NCI-H128 (cell line): ENCODE results near the gene SEMA5A.
"Not testable (repeated sequence)": the region's sequence is repeated elsewhere in the genome, so short reads cannot be mapped to it uniquely, and the experiment has no call there.

ENCODE experiments used
- DNase-seq: peaks from one replicate; lab custom pipeline; 2025; ENCODE audit not compliant: unreplicated experiment; lab: John Stamatoyannopoulos, UW

SEMA5A gene

GRCh38 chr5:9375756-9376155, 170.1 kb downstream of the SEMA5A start:
- DNase-seq = no peak

- DNase-seq = no peak
These were observed 171.8 kb downstream of the SEMA5A start for GRCh38 chr5:9374025-9374424.

GRCh38 chr5:9373571-9373970, 172.3 kb downstream of the SEMA5A start:
- no peak for DNase-seq

- no peak for DNase-seq
These were observed 175.6 kb downstream of the SEMA5A start for GRCh38 chr5:9370256-9370655.

- no peak for DNase-seq
These were observed 180.4 kb downstream of the SEMA5A start for GRCh38 chr5:9365512-9365911.

GRCh38 chr5:9363449-9363848, 182.4 kb downstream of the SEMA5A start:
- DNase-seq = no peak

- no peak for DNase-seq
These were observed 182.8 kb downstream of the SEMA5A start for GRCh38 chr5:9363026-9363425.

- DNase-seq = no peak
These were observed 183.3 kb downstream of the SEMA5A start for GRCh38 chr5:9362600-9362999.

GRCh38 chr5:9361835-9362234, 184.0 kb downstream of the SEMA5A start:
- DNase-seq = no peak

- no peak for DNase-seq
These were observed 186.8 kb downstream of the SEMA5A start for GRCh38 chr5:9358961-9359685.

GRCh38 chr5:9356351-9356825, 189.5 kb downstream of the SEMA5A start:
- no peak for DNase-seq

- DNase-seq = no peak
These were observed 191.4 kb downstream of the SEMA5A start for GRCh38 chr5:9354336-9355081.

- not testable (repeated sequence) for DNase-seq
These were observed 192.8 kb downstream of the SEMA5A start for GRCh38 chr5:9353048-9353447.

- no peak for DNase-seq
These were observed 194.3 kb downstream of the SEMA5A start for GRCh38 chr5:9351546-9351945.

GRCh38 chr5:9350301-9350797, 195.5 kb downstream of the SEMA5A start:
- DNase-seq = no peak

GRCh38 chr5:9348401-9348996, 197.4 kb downstream of the SEMA5A start:
- no peak for DNase-seq

- DNase-seq = no peak
These were observed 198.2 kb downstream of the SEMA5A start for GRCh38 chr5:9347541-9348295.

- DNase-seq = no peak
These were observed 198.8 kb downstream of the SEMA5A start for GRCh38 chr5:9347032-9347431.

GRCh38 chr5:9344751-9345240, 201.1 kb downstream of the SEMA5A start:
- no peak for DNase-seq

GRCh38 chr5:9343146-9343850, 202.6 kb downstream of the SEMA5A start:
- DNase-seq = no peak
